HEK293T (cell line): Measurements from ENCODE around the gene NSFL1C.

Source experiments
- ARNT ChIP-seq: fragments of 450-650 bp; IDR thresholded peaks from 2 replicates; pipeline ENCODE4 v1.6.1; 2017; ENCODE audit warnings: mild to moderate bottlenecking
- BHLHE40 ChIP-seq: fragments of 450-650 bp; IDR thresholded peaks from 2 replicates; pipeline ENCODE4 v1.6.1; 2016; ENCODE audit warnings: mild to moderate bottlenecking, moderate library complexity, borderline replicate concordance
- CTBP1 ChIP-seq: fragments of 450-650 bp; IDR thresholded peaks from 2 replicates; pipeline ENCODE4 v1.6.1; 2016; ENCODE audit warnings: borderline replicate concordance
- ELF4 ChIP-seq: fragments of 450-650 bp; IDR thresholded peaks from 2 replicates; pipeline ENCODE4 v1.6.1; 2017; ENCODE audit warnings: antibody characterized with exemption
- FOXA1 ChIP-seq: fragments of 450-650 bp; IDR thresholded peaks from 2 replicates; pipeline ENCODE4 v1.6.1; 2016; ENCODE audit warnings: mild to moderate bottlenecking
- FOXM1 ChIP-seq: fragments of 450-650 bp; IDR thresholded peaks from 2 replicates; pipeline ENCODE4 v1.6.1; 2017; ENCODE audit warnings: mild to moderate bottlenecking, borderline replicate concordance
- L3MBTL2 ChIP-seq: fragments of 450-650 bp; conservative IDR thresholded peaks from 2 replicates; pipeline ENCODE4 v1.6.1; 2016; ENCODE audit warnings: mild to moderate bottlenecking
- LEF1 ChIP-seq: fragments of 450-650 bp; IDR thresholded peaks from 2 replicates; pipeline ENCODE4 v1.6.1; 2017; ENCODE audit warnings: mild to moderate bottlenecking, borderline replicate concordance
- NFRKB ChIP-seq: fragments of 450-650 bp; IDR thresholded peaks from 2 replicates; pipeline ENCODE4 v1.6.1; 2016; ENCODE audit warnings: mild to moderate bottlenecking, moderate library complexity
- PKNOX1 ChIP-seq: fragments of 450-650 bp; IDR thresholded peaks from 2 replicates; pipeline ENCODE4 v1.6.1; 2016
- SP1 ChIP-seq: fragments of 450-650 bp; IDR thresholded peaks from 2 replicates; pipeline ENCODE4 v1.6.1; 2017
- SUZ12 ChIP-seq: fragments of 450-650 bp; IDR thresholded peaks from 2 replicates; pipeline ENCODE4 v1.6.1; 2016; ENCODE audit warnings: mild to moderate bottlenecking
- TARDBP ChIP-seq: fragments of 450-650 bp; IDR thresholded peaks from 2 replicates; pipeline ENCODE4 v1.6.1; 2016
- ZNF384 ChIP-seq: fragments of 450-650 bp; IDR thresholded peaks from 2 replicates; pipeline ENCODE4 v1.6.1; 2016

GRCh38 chr20:1513801-1514200, 47.2 kb upstream of the NSFL1C start:
- TF ChIP-seq ELF4 (no peak), TARDBP (no peak), PKNOX1 (no peak), SP1 (no peak), FOXA1 (no peak), BHLHE40 (no peak), FOXM1 (no peak), SUZ12 (no peak), LEF1 (no peak), L3MBTL2 (no peak), ARNT (no peak), CTBP1 (no peak), ZNF384 (no peak), NFRKB (no peak)
